ENCODE data around the gene SHISA6.

- TF ChIP-seq CTCF (IDR thresholded peaks at IDR 0.05) = no peak
- TF ChIP-seq EZH2 (IDR thresholded peaks at IDR 0.05; ENCODE audit: borderline replicate concordance, insufficient read depth, low read depth, low read length, poor library complexity, severe bottlenecking) = no peak
Measured at GRCh38 chr17:11561702-11562101, 320.7 kb downstream of the SHISA6 start.

Data from B cell (primary cell).